GM19395 (cell line): ENCODE data around the gene UBE4B.
"Not testable (repeated sequence)": the region's sequence is repeated elsewhere in the genome, so short reads cannot be mapped to it uniquely, and the experiment has no call there.

Experiments
- ATAC-seq: cut with Tn5 transposase; IDR thresholded peaks from one replicate; pipeline ENCODE4 v1.9.1; 2021; ENCODE audit warnings: mild to moderate bottlenecking, moderate library complexity; ENCODE audit not compliant: unreplicated experiment

UBE4B gene

DNA sequence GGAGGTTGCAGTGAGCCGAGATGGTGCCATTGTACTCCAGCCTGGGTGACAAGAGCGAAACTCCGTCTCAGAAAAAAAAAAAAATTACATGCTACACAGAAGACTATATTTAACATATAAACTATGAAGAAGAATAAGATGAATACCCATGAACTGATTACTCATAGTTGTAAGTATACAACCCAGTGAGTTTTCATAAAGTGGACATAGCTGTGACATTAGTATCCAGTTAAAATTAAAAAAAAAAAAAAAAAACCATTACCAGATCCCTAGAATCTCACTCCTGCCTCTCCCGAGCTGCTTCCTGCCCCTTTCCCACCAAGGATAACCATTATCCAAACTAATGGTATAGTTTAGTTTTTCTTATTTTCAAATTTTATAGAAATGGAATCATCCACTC is 37.4 kb downstream of the UBE4B start:
- ATAC-seq: no peak

DNA sequence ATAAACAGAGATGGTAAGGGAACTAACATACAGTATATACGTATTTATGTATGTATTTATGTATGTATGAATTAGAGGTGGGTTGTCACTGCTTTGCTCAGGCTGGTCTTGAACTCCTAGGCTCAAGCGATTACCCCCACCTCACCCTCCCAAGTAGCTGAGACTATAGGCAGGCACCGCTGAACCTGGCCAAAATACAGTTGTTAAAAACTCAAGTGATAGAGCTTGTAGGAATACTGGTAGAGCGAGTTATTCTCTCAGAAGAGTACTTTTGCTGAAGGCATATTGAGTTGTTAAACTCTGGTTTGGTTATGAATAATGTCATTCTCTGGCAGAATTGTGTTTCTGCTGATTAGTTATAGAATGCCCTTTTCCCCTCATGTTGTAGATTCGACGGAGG is 38.9 kb downstream of the UBE4B start:
- no peak for ATAC-seq

DNA sequence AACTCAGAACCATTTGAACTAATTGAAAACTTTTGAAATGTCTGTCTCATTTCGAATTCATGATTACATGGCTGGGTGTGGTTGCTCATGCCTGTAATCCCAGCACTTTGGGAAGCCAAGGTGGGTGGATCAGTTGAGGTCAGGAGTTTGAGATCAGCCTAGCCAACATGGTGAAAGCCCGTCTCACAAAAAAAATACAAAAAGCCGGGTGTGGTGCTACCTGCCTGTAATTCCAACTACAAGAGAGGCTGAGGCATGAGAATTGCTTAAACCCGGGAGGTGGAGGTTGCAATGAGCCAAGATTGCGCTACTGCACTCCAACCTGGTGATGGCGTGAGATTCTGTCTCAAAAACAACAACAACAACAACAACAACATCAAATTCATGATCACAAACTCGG is 40.6 kb downstream of the UBE4B start:
- not testable (repeated sequence) for ATAC-seq

DNA sequence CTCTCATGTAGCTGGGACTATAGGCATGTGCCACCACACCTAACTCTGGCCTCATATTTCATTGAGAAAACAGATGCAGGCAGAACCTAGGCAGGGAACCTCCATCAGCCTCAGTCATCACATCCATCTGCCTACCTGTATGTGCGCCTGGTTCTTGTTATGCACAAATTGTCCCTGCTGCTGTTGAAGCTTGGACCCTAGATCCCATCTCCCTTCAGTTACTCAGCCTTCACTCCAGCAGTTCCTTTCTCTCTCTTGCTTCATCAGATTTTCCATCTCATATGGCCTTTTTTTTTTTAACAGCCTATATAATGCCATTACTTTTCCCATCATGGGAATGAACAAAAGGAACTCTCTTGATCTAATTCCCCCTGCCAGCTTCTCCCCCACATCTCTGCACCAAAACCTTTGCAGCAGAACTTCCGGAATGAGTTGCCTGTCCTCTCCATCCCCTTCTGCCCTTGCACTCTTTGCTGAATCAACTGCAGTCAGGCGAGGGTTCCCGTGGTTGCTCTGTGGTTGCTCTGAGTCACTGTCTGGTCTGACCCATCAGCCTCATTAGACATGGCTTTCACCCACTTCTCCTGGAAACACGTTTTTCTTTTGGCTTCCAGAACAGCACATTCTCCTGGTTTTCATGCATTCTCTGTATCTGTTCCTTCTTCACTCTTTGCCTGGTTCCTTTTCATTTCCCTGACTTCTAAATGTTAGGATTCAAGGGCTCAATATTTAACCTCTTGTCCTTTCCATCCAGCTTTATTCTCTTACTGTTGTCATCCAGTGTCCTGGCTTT is 41.5 kb downstream of the UBE4B start:
- no peak for ATAC-seq

DNA sequence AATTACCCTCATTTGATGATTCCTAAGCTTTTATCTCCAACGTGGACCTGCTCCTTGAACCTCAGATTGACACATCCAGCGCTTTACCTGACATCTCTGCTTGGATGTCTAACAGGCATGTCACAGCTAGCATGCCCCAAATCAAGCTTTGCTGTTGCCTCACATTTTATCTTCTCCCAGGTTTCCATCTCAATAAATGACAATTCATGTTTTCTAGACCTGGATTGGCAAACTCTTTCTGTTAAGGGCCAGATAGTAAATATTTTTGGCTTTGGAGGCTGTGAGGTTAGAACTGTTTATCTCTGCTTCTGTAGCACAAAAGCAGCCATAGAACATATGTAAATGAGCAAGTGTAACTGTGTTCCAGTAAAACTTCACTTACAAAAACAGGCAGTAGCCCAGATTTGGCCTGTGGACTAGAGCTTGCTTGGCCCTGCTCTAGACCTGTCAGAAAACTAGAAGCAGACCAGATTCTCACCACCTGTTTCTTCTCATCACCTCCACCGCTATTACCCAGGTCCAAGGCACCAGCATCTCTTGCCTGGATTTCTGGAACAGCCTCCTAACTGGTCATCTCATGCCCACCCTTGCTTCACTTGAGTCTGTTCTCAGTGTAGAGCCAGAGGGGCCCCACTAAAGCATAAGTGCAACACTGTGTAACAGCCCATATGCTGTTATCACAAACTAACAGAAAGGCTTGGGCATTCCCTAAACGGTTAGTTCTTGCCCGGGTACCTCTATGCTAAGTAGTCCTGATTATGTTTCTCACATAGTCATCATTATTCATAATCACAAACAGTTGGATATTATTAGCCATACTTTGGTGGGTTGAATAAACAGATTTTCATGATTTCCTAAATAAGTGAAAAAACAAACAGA is 42.3 kb downstream of the UBE4B start:
- no peak for ATAC-seq

DNA sequence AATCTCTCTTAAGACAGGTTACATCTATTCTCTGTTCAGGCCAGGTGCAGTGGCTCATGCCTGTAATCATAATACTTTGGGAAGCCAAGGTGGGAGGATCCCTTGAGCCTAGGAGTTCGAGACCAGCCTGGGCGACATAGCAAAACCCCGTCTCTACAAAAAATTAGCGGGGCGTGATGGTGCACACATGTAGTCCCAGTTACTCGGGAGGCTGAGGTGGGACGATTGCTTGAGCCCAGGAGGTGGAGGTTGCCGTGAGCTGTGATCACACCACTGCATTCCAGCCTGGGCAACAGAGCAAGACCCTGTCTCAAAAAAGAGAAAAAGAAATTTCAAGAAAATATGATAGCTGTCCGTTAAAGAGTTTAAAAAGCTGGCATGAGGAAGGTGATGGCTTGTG is 43.0 kb downstream of the UBE4B start:
- ATAC-seq: no peak

DNA sequence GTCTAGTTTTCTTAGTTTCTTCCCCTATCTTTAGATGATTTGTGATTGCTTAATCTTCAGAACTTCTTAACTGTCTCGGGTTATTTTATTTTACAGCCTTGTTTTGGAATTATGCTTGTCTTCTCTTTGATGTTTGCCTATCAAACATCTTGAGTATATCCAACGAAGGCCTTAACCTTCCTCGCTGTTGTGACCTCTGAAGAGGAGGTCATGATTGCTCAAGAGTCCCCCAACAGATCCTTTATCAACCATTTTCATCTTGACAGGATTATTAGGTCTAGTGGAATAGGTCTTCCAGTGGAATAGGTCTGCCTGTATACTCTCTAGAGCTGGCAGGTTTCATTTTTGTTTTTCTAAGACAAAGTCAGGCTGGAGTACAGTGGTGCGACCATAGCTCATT is 45.7 kb downstream of the UBE4B start:
- ATAC-seq: no peak

DNA sequence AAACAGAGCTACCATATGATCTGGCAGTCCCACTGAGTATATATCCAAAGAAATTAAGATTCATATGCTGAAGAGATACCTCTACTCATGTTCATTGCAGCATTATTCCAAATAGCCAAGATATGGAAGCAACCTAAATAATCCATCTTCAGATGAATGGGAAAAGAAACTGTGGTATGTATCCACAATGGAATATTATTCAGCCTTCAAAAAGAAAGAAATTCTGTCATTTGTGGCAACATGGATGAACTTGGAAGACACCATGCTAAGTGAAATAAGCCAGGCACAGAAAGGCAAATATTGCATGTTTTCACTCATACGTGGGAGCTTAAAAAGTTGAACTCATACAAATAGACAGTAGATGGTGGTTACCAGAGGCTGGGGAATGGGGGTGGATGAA is 47.8 kb downstream of the UBE4B start:
- ATAC-seq: no peak

DNA sequence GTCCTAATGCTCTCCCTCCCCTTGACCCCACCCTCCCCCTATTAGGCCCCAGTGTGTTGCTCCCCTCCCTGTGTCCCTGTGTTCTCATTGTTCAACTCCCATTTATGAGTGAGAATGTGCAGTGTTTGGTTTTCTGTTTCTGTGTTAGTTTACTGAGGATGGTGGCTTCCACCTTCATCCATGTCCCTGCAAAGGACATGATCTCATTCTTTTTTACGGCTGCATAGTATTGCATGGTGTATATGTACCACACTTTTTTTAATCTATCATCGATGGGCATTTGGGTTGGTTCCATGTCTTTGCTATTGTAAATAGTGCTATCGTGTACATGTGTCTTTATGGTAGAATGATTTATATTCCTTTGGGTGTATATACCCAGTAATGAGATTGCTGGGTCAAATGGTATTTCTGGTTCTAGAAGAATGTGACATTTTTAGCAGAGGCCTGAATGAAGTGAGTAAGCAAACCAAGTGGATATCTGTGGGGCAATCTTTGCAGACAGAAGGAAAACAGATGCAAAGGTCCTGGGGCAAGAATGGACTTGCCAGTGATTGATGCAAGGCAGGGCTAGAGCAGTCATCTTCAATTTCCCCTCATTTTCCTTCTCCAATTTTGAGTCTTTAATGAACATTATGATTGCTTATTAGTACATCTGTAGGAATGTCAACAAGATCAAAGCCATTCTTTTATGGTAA is 50.2 kb downstream of the UBE4B start:
- no peak for ATAC-seq

DNA sequence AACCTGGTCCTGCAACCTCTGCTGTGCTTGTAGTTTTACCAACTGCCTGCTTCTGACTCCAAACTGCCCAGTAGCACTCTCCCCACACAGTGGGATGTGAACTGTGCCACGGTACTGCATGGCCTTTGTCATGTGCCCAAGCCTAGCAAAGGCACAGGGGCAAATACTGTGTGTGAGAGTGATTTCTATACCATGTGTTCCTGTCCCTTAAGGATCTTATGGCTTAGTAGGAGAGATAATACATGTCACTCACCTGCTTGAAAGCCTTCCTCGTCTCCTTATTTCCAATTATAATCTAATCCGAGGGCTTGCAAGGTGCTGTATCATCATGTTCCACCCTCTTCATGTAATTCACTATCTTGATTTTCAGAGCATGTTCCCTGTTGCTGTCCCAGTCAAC is 51.3 kb downstream of the UBE4B start:
- no peak for ATAC-seq

DNA sequence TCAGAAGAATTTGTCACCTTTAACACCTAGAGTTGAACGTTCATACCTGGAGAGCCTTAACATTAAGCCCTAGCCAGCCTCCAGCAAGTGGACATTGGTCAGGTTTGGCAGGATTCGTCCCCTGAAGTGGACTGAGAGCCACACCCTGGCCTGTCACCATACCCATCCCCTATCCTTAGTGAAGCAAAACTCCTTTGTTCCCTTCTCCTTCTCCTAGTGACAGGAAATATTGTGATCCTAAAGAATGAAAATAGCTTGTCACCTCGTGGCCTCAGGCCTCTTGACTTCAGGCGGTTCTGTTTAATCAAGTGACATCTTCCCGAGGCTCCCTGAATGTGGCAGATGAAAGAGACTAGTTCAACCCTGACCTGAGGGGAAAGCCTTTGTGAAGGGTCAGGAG is 52.3 kb downstream of the UBE4B start:
- no peak for ATAC-seq

DNA sequence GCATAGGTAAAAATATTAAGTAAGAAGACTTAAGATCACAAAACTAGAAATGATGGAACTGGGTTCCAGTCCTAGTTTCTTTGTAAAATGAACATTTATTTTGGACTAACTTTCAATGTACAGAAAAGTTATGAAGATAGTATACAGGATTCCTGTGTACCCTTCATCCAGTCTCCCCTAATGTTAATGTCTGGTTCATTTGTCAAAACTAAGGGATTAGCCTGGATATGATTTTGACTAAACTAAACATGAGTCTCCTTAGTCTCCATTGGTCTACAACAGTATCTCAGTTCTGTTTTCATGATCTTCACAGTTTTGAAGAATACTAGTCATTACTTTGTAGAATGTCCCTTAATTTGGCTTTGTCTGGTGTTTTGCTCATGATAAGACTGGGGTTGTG is 54.5 kb downstream of the UBE4B start:
- no peak for ATAC-seq

DNA sequence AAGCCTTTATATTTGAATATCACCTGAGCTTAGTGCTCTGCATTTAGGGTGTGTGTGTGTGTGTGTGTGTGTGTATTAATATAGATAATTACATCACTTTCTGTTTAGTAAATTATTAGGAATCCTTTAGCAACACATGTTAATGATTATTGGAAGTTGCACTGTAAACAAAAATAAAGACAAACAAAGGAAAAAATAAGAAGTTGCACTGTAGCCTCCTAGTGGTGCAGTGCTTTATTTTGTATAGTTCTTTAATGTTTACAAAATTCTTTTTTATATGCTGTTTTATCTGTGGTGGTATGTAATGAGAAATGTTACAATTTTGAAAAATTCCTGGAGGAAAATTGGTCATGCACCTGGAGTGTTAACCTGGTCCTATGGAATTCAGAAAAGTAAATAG is 69.2 kb downstream of the UBE4B start:
- ATAC-seq: no peak

DNA sequence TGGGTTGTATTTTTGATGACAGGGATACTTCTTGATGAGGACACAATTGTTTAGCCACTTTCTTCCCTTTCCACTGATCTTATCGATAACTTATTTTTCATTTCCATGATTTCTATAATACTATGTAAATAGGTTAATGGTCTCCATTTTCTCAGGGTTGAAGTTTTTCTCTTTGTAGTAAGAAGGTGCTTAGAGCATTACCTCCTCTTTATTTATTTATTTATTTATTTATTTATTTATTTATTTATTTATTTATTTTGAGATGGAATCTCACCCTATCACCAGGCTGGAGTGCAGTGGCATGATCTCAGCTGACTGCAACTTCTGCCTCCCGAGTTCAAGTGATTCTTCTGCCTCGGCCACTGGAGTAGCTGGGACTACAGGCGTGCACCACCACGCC is 70.4 kb downstream of the UBE4B start:
- ATAC-seq: no peak

DNA sequence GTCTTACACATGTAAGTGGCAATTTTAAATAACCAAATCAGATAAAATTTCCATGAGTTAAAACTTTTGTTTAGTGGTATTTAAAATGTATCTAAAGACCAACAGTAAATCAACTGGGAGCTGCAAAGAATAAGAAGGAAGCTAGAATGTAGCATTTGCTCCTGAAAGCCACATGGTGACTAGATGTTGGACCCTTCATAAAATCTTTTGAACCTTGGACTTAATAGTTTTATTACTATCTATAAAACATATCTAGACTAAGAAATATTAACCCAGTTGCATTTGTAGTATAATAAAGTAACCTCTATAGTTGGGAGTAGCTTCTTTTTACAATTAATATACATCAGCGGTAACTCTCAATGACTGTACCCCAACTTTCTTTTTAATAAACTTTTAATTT is 72.1 kb downstream of the UBE4B start:
- ATAC-seq: no peak

DNA sequence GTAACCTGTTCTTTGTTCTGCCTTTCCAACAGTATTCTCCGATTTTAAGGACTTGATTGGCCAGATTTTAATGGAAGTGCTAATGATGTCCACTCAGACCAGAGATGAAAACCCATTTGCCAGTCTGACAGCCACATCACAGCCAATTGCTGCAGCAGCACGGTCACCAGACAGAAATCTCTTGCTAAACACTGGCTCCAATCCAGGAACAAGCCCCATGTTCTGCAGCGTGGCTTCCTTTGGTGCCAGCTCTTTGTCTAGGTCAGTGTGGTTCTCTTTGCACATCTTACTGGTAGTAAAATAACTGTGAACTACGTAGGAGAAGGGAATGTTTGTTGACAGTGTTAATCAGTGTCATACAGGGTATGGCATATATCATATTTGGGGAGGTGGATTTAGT is 72.7 kb downstream of the UBE4B start:
- no peak for ATAC-seq

DNA sequence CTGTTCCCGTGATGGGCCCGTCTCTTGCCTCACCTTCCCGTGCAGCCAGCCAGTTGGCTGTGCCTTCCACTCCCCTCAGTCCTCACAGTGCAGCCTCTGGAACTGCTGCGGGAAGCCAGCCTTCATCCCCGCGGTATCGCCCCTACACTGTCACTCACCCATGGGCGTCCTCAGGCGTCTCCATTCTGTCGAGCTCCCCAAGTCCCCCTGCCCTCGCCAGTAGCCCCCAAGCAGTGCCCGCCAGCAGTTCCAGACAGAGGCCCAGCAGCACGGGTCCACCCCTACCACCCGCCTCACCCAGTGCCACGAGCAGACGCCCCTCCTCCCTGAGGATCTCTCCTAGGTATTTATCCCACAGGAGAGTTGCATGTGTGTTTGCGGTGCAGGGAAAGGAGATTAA is 73.5 kb downstream of the UBE4B start:
- ATAC-seq: no peak

DNA sequence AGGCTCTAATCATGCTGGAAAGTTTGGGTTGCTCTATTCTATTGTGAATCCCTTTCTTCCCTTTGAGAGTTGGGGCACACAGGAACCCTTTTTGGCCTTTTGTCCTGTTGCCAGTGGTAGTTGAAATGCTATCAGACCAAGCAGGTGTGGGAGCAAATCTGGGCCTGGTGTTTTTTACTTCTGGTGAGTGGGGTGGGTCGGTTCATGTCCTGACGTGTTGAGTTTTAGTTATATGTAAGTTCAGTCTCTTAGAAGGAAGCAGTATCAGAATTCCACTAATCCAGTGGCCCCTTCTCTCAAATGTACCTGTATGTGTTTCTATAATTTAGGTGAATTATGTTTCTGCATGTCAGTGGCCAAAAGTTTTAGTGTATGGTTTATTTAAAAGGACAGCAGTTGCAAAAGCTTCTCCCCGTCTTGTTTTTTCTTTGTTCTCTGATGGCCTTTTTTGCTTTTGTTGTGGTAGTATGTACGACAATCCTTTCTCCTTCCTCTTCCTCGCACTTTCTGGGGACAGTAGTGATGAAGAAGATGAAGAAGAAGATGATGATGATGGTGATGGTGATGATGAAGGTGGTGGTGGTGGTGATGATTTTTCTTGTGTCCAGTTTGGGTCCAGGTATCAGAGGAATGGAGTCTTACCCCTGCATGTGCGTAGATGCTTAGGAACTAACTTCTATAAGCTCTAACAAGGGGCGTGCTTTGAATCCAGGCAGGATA is 74.2 kb downstream of the UBE4B start:
- no peak for ATAC-seq

DNA sequence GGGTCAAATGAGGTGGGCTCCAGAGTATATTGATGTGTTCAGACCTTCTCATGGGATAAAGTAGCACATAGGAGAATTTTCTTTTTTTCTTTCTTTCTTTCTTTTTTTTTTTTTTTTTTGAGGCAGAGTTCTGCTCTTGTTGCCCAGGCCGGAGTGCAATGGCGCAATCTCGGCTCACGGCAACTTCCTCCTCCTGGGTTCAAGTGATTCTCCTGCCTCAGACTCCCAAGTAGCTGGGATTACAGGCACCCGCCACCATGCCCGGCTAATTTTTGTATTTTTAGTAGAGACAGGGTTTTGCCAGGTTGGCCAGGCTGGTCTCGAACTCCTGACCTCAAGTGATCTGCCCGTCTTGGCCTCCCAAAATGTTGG is 74.7 kb downstream of the UBE4B start:
- not testable (repeated sequence) for ATAC-seq

DNA sequence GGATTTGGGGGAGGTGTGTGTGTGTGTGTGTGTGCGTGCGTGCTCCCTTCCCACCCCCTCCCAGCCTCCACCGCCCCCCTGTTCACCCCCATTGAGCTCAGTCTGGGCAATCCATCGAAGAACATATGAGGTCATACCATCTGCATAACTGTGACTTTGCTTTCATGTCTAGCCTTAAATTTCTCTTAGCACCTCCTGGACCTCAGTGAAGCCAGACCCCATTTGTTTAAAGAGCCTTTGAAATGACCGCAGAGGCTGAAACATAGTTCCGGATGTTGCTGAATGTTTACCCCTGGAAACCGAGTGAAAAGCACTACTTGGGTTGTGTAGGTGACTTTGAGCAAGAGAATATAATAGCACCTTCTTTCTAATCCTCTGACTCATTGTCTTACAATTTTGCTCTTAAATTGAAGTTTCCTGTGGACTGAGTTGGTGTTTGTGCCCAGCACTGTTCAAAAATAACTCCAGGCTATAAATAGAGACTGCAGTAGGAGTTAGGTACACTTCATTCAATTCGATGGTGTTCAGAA is 75.4 kb downstream of the UBE4B start:
- no peak for ATAC-seq
